Activated CD4-positive, alpha-beta T cell treated with anti-CD3 and anti-CD28 coated beads for 36 hours (primary cell): Measurements from ENCODE around the gene HNMT. TPM values are rescaled to one million over a fixed set of nuclear protein-coding genes. Genes with fewer than 3 reads are reported as not detected.

Experiments
- ATAC-seq: fragments of 200-7000 bp; cut with Tn5 transposase; one replicate; pipeline ENCODE4 v1.10.0; 2021; ENCODE audit warnings: mild to moderate bottlenecking, moderate library complexity
- CTCF ChIA-PET: fragments of 350-600 bp; sonication (Branson Sonifier 250); formaldehyde crosslinking; loops from one replicate; lab custom pipeline; 2021; ENCODE audit warnings: antibody characterized with exemption; lab: Charles Lee
- POLR2A ChIA-PET: fragments of 350-600 bp; sonication (Branson Sonifier 250); formaldehyde crosslinking; loops from one replicate; lab custom pipeline; 2021; ENCODE audit warnings: antibody characterized with exemption, inconsistent platforms; lab: Charles Lee
- DNase-seq: peaks from one replicate; pipeline ENCODE4 v3.0.0-alpha.2; 2020
- H3K27ac Mint-ChIP-seq: one replicate; pipeline ENCODE4 v1.8.0; 2021; ENCODE audit warnings: mixed read lengths
- H3K27me3 Mint-ChIP-seq: one replicate; pipeline ENCODE4 v1.8.0; 2021; ENCODE audit warnings: mixed read lengths
- H3K36me3 Mint-ChIP-seq: one replicate; pipeline ENCODE4 v1.8.0; 2021; ENCODE audit warnings: low read depth, mixed read lengths
- H3K4me1 Mint-ChIP-seq: one replicate; pipeline ENCODE4 v1.8.0; 2021; ENCODE audit warnings: mixed read lengths
- H3K4me3 Mint-ChIP-seq: one replicate; pipeline ENCODE4 v1.8.0; 2021; ENCODE audit warnings: mild to moderate bottlenecking, moderate library complexity, mixed read lengths
- H3K9me3 Mint-ChIP-seq: one replicate; pipeline ENCODE4 v1.8.0; 2021; ENCODE audit warnings: low read depth, mixed read lengths
- intact Hi-C, 2 experiments: fragments of 100-400 bp; cut with DNase I in 1 of 2; cut with micrococcal nuclease in 1 of 2; formaldehyde crosslinking; loops; one replicate each; pipeline versions ENCODE4 v1.14.2 to v1.15.1; 2022 to 2024; cut with DNase I, micrococcal nuclease
- total RNA-seq, 2 experiments: library from RNA; stranded (reverse); gene quantifications; one replicate each; pipeline ENCODE4 v1.2.3, GENCODE V29; 2021

HNMT gene
- total RNA-seq, 2 experiments from 2014 or later, result not detected

DNA sequence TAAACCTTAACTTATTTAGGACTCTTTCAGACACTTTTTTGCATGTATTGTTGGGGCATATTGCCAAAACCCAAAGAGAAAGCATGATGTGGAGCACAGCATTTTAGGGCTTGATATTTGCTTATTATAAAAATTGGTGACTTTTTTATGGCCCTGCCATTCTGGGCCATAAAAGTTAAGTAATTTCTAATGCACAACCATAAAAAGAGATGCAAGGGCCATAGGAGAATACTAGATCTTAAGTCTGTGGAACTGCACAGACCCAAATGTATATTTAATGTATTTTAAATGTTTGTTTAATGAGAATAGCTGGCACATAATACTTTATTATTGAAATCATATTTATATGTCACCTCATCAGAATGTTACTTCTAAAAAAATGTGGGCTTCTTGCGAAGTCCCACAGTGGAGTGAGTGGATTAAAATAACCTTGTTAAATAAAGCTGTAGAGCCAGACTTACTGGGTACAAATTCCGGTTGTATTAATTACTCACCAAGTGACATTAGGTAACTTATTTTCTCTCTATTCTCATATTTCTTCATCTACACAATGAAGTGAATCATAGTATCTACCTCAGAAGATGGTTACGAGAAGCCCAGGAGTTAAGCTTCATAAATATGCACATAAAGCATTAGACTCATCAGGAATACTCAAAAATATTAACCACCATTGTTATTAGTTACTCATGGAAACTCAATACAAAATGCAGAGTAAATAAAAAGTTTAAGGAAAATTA lies 52.2 kb downstream of the HNMT start:
- no peak overlapping the region for H3K4me3 Mint-ChIP-seq
- no peaks in the 10 kb centered on the region for H3K9me3 Mint-ChIP-seq
- ChIA-PET CTCF (no interaction called here), POLR2A (no interaction called here)
- H3K36me3 Mint-ChIP-seq, result no peaks in the 10 kb centered on the region
- intact Hi-C loops, result no loop called here
- DNase-seq (no peak), ATAC-seq (no peak)
- H3K27ac Mint-ChIP-seq, result no peak overlapping the region
- no peaks in the 10 kb centered on the region for H3K4me1 Mint-ChIP-seq
- H3K27me3 Mint-ChIP-seq, result no peaks in the 10 kb centered on the region

DNA sequence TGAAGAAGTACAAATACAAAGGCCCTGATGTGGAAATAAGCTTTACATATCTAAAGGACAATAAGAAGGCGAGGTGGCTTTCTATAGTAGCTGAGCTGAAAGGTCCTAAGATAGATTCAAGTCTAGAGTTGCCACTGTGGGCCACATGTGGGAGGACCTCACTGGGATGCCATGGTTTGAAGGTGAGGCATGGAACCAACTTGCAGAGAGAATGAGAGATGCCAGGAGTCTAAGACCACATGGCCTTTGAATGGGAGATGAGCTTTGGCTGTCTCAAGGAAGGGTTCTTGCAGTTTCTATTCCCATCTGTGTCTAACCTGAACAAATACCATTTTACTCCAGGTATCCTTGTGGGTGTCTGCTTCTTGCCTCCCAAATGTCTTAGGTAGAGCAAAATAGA lies 53.6 kb downstream of the HNMT start:
- ChIA-PET POLR2A (no interaction called here), CTCF (no interaction called here)
- Mint-ChIP-seq H3K27ac (no peak overlapping the region), H3K36me3 (no peaks in the 10 kb centered on the region), H3K9me3 (no peaks in the 10 kb centered on the region), H3K27me3 (no peaks in the 10 kb centered on the region), H3K4me1 (no peaks in the 10 kb centered on the region), H3K4me3 (no peak overlapping the region)
- no peak for DNase-seq
- ATAC-seq, result no peak
- intact Hi-C loops, result no loop called here

DNA sequence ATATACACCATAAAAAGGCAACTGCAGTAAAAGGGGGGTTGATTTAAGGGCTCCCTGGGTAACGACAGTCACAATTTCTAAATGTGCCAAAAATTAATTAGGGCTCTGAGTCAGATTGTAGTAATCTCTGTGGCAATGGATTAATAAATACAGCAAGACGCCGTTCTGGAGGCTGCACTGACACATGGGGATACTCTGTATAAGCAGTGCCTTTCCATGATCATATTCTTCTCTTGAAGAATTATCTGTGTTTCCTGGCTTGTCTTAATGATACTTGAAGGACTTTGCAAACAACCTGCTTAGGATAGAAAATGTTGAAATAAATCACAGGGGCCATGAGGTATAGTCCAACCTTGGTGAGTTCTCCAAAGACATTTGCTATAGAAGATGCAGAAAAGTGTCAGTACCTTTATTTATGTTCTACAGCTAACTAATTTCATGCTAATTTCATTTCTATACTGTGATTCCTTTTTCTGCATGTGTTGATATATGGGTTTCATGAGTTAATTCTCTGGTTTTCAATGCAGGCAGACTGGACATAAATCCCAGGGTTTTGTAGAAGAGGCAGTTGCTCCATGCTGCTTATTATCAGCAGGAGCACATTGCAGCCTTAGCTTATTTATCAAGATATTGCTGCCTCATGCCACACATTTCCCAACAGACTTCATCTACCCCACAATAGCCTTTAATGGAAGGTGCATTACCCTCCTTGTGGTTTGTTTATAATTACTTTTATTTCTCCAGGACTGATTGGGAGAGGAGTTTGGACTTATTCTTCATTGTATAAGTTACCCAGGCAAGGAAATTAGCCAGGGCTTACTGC lies 54.8 kb downstream of the HNMT start:
- intact Hi-C loops, result no loop called here
- DNase-seq (no peak), ATAC-seq (no peak)
- H3K36me3 Mint-ChIP-seq, result no peaks in the 10 kb centered on the region
- H3K27ac Mint-ChIP-seq, result no peak overlapping the region
- H3K4me3 Mint-ChIP-seq, result no peak overlapping the region
- CTCF ChIA-PET, result interaction anchor here (0.7 kb wide), 1 partner anchor 1757 kb away, joined by 3 read pairs; no protein-coding TSS in a partner anchor
- POLR2A ChIA-PET, result no interaction called here
- H3K27me3 Mint-ChIP-seq, result no peaks in the 10 kb centered on the region
- H3K4me1 Mint-ChIP-seq, result no peaks in the 10 kb centered on the region
- H3K9me3 Mint-ChIP-seq, result no peaks in the 10 kb centered on the region

DNA sequence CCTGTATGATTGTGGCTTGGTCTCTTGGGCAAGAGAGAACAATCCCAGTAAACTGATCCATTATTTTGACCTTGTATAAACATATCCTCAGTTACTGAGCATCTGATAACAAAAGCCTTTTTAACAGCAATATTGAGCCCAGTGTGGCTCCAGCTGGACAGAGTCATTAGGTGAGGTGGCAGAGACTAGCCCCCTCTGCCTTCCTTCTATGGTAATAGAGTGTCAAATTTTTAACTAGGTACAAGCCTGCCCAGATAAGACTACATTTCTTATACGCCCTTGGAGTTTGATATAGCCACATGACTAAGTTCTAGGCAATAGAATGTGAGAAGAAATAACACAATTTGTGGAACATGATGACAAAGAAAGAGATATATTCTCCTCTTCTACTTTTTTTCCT lies 56.2 kb downstream of the HNMT start:
- Mint-ChIP-seq H3K9me3 (no peaks in the 10 kb centered on the region), H3K4me1 (no peaks in the 10 kb centered on the region), H3K27me3 (no peaks in the 10 kb centered on the region), H3K36me3 (no peaks in the 10 kb centered on the region), H3K27ac (no peak overlapping the region), H3K4me3 (no peak overlapping the region)
- no peak for DNase-seq
- intact Hi-C loops, result no loop called here
- no peak for ATAC-seq
- ChIA-PET POLR2A (no interaction called here), CTCF (interaction anchor here (0.6 kb wide), 1 partner anchor 24 kb away, joined by 3 read pairs; no protein-coding TSS in a partner anchor)

DNA sequence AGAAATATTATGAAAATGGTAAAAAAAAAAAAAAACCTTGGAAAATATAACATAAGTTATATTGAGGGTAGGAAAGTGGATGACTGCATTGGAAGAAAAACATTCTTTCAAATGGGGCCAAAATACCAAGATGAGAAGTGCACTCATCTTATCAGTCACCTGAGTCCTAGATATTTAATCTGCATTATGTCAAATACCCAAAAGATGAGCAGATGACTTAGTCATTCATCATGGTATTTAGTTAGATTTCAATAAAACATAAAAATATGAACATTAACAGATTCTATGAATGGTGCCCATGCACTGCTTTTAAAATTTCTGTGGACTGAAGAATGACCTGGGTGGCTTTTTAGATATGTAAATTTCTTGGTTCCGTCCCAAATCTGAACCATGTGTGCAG lies 56.9 kb downstream of the HNMT start:
- Mint-ChIP-seq H3K36me3 (no peaks in the 10 kb centered on the region), H3K27me3 (no peaks in the 10 kb centered on the region), H3K27ac (no peak overlapping the region), H3K4me1 (no peaks in the 10 kb centered on the region), H3K9me3 (no peaks in the 10 kb centered on the region), H3K4me3 (no peak overlapping the region)
- no peak for DNase-seq
- intact Hi-C loops, result no loop called here
- no peak for ATAC-seq
- ChIA-PET CTCF (interaction anchor here (0.6 kb wide), 1 partner anchor 24 kb away, joined by 3 read pairs; no protein-coding TSS in a partner anchor), POLR2A (no interaction called here)

DNA sequence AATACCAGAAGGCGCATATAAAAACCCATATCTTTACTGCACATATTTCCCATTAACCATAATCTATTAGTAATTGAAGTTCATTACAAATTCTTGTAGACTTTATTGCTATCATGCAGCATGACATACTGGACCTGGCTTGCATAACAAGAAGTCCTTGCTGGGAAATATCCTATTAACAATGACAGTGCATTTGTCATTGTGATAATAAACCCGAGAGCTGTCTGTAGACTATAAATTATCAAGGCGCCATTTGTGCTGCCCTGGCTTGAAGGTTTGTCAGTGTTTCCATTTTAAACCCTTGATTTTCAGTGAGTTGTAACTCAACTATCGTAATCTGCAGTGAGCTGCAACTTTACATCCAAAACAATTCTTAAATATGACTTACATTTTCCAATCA lies 59.0 kb downstream of the HNMT start:
- ChIA-PET CTCF (no interaction called here), POLR2A (no interaction called here)
- Mint-ChIP-seq H3K4me3 (no peak overlapping the region), H3K36me3 (no peaks in the 10 kb centered on the region), H3K27ac (no peak overlapping the region), H3K4me1 (no peaks in the 10 kb centered on the region), H3K9me3 (no peaks in the 10 kb centered on the region), H3K27me3 (no peaks in the 10 kb centered on the region)
- DNase-seq (no peak), ATAC-seq (no peak)
- intact Hi-C loops, result no loop called here

DNA sequence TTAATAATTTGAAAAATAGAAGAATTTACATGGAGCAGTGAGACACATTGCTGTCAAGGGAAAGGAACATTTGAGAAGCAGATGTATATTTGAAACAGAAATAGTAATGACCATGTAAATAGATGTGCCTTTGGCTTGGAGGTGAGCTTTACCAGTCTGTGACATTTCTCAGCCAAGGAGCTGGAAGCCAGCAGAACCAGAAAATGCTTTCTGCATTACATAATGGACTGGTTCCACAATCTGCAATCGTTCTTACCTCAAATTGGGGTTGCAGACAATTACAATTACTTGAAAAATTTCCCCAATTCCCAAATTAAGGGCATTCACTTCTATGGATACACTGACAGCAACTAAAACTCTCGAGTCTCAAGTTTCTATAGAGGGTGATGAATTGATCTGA lies 59.7 kb downstream of the HNMT start:
- Mint-ChIP-seq H3K4me3 (no peak overlapping the region), H3K9me3 (no peaks in the 10 kb centered on the region), H3K4me1 (no peaks in the 10 kb centered on the region), H3K36me3 (no peaks in the 10 kb centered on the region), H3K27ac (no peak overlapping the region), H3K27me3 (no peaks in the 10 kb centered on the region)
- ATAC-seq (no peak), DNase-seq (no peak)
- CTCF ChIA-PET, result no interaction called here
- POLR2A ChIA-PET, result no interaction called here
- intact Hi-C loops, result no loop called here

DNA sequence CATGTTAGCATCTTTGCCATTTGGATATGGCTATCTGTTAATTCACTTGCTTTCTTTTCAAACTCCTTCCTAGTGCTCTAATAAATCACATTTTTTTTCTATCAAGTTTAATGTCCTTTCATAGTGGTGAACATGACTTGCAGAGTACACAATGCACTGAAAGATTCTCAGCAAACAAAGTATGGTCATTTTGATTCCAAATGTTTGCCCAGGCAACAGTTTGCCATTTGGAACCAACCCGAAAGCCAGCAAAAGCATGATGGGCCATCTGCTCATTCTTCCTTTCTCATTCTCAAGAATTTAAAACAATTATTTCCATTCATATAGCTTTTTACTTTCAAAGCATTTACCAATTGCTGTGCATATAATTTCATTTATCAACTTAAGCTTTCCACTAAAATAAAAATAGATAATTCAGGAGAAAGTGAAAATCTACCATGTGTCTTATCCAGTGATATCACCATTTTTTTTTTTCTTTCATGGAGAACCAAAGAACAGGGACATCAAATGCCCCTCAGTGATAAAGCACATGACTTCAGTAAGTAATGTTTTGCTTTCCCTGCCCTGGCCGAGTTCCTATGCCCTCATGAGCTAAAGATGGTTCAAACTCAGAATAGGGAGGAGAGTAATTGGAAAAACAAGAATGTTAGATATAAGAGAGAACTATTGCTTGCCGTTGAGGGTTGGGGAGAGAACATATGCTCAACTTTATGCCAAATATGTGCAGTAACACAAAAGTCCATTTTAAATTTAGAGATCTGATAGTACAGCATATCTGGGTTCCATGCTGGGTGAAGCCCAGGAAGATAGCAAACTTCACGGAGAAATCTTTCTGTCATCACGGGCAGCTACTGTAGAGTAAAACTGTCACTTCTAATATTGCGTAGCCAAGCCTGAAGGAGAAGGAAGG lies 62.1 kb downstream of the HNMT start:
- Mint-ChIP-seq H3K9me3 (no peaks in the 10 kb centered on the region), H3K4me3 (no peak overlapping the region), H3K27ac (no peak overlapping the region), H3K36me3 (no peaks in the 10 kb centered on the region), H3K4me1 (no peaks in the 10 kb centered on the region), H3K27me3 (no peaks in the 10 kb centered on the region)
- intact Hi-C loops, result no loop called here
- ATAC-seq (no peak), DNase-seq (no peak)
- ChIA-PET POLR2A (no interaction called here), CTCF (interaction anchor here (0.6 to 1.1 kb wide), 2 partner anchors 32 to 526 kb away, joined by 3 to 4 read pairs; no protein-coding TSS in a partner anchor)

DNA sequence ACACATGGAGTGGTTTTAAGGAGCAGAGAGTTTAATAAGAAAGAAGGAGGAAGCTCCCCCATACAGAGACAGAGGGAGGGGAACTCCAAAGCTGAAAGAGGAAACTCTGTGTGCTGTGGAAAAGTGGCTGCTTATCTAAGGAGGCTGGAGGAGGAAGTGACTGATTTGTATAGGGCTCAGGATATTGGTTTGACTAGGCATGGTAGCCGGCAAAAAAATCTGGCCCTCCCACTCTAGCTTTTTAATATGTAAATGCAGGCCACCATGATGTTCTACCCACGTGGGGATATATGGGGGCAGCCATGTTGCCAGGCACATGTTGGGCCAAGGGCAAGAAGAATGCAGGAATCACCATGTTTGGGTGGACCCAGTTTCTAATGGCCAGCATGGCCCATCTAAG lies 64.3 kb downstream of the HNMT start:
- no peak overlapping the region for H3K27ac Mint-ChIP-seq
- no peaks in the 10 kb centered on the region for H3K9me3 Mint-ChIP-seq
- H3K27me3 Mint-ChIP-seq, result peaks cover 4% of the 10 kb centered on the region
- no peak overlapping the region for H3K4me3 Mint-ChIP-seq
- DNase-seq, result no peak
- no peak for ATAC-seq
- no peaks in the 10 kb centered on the region for H3K4me1 Mint-ChIP-seq
- intact Hi-C loops, result no loop called here
- H3K36me3 Mint-ChIP-seq, result no peaks in the 10 kb centered on the region
- CTCF ChIA-PET, result no interaction called here
- POLR2A ChIA-PET, result no interaction called here

DNA sequence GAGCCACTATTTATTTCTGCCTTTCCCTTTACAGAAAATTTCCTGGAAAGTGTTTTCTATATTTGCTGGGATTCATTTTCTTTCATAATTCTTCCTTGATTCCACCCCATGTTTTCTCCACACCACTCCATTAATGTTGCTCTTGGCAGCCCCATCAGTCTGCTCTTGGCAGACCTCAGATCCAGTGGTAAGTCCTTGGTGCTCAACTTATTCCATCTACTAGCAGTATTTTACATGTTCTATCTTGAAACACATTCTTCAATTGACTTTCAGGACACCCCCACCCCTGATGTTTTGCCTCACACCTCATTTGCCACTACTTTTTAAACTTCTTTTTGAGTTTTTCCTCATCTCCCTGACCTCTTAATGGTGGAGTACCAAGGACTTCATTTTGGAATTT lies 65.0 kb downstream of the HNMT start:
- Mint-ChIP-seq H3K27me3 (peaks cover 4% of the 10 kb centered on the region), H3K36me3 (no peaks in the 10 kb centered on the region), H3K4me3 (no peak overlapping the region), H3K27ac (no peak overlapping the region), H3K9me3 (no peaks in the 10 kb centered on the region), H3K4me1 (no peaks in the 10 kb centered on the region)
- intact Hi-C loops, result no loop called here
- CTCF ChIA-PET, result no interaction called here
- no peak for DNase-seq
- ATAC-seq, result no peak
- POLR2A ChIA-PET, result no interaction called here

DNA sequence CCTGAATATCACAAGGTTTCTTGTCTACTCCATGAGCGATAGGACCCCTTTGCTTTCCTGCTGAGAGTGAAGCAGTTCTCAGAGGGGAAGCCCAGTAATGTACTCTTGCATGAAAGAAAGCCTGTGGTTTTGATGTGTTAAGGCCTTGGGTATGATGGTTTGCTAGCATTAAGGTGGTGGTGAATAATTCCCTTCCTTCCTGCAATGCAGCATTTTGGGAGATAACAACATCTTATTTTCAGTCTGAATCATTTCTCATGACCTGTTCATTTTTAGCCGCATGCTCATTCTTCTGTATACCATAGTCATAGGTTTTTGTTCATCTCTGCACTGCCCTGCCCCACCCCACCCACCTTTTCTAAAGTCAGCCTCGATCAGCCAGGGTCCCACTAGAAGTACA lies 66.2 kb downstream of the HNMT start:
- ChIA-PET CTCF (no interaction called here), POLR2A (no interaction called here)
- Mint-ChIP-seq H3K36me3 (no peaks in the 10 kb centered on the region), H3K9me3 (no peaks in the 10 kb centered on the region), H3K4me3 (no peak overlapping the region), H3K27ac (no peak overlapping the region), H3K27me3 (peaks cover 4% of the 10 kb centered on the region), H3K4me1 (no peaks in the 10 kb centered on the region)
- ATAC-seq (no peak), DNase-seq (no peak)
- intact Hi-C loops, result no loop called here
